K562 (cell line): ENCODE results near the gene MAST3. TPM values are rescaled to one million over a fixed set of nuclear protein-coding genes. Genes with fewer than 3 reads are reported as not detected.
A peak's percentile ranks its signal among the peaks of the same experiment; 100 is the strongest.

Experiments
- ATAC-seq: fragments of 200-7000 bp; cut with Tn5 transposase; 3 replicates; pipeline ENCODE4 v1.9.1; 2020; ENCODE audit warnings: moderate library complexity
- BruUV-seq: library from RNA; stranded (reverse); fragments of 400-500 nt; replicated peaks from 2 replicates; lab custom pipeline; 2021; lab: Mats Ljungman, UMichigan
- CTCF ChIA-PET: fragments of 300-600 bp; formaldehyde crosslinking; extraction: SDS; loops from one replicate; lab custom pipeline; 2021; ENCODE audit warnings: low intra/inter-chr PET ratio; lab: Yijun Ruan, JAX
- POLR2A ChIA-PET: fragments of 300-600, 350-650 bp; sonication (Branson Sonifier 250); formaldehyde crosslinking; extraction: SDS; loops from one replicate; lab custom pipeline; 2021; ENCODE audit warnings: antibody characterized with exemption, inconsistent platforms; lab: Yijun Ruan, JAX
- DNase-seq, 4 experiments: peaks; one replicate each; pipeline versions ENCODE4 v3.0.0 to v3.0.0-alpha.2; 2011 to 2018; ENCODE audit warnings: low spot score in 3 of 4, mixed read lengths in 3 of 4; ENCODE audit errors: extremely low read depth in 1 of 4
- FAIRE-seq: peaks from 2 replicates; lab custom pipeline; 2011; peaks lifted over from hg19 to GRCh38; lab: Jason Lieb, UNC
- H2AFZ ChIP-seq: 2 replicates; pipeline ENCODE4 v1.6.0; 2011; ENCODE audit warnings: low read depth, low read length, control low read depth, inconsistent platforms
- H3K27ac ChIP-seq: fragments of 200-600 bp; 3 replicates; pipeline ENCODE4 v1.8.0; 2011; ENCODE audit warnings: low read depth, mild to moderate bottlenecking, control low read depth, inconsistent platforms, low read length, moderate library complexity, mixed read lengths; ENCODE audit errors: extremely low read depth
- H3K27me3 ChIP-seq, 2 experiments: fragments of 300-600 bp in 1 of 2; 2 replicates in 1 of 2; 3 replicates in 1 of 2; pipeline versions ENCODE4 v1.6.0 to v1.8.0; 2011; ENCODE audit warnings: inconsistent platforms in 2 of 2, low read length in 2 of 2, mild to moderate bottlenecking in 1 of 2, mixed read lengths in 1 of 2, moderate library complexity in 1 of 2; ENCODE audit not compliant: control insufficient read depth in 2 of 2, insufficient read depth in 2 of 2
- H3K36me3 ChIP-seq: fragments of 300-600 bp; 3 replicates; pipeline ENCODE4 v1.8.0; 2011; ENCODE audit warnings: mild to moderate bottlenecking, low read length, inconsistent platforms; ENCODE audit not compliant: control insufficient read depth, insufficient read depth
- H3K4me1 ChIP-seq, 2 experiments: fragments of 200-600 bp in 1 of 2; replicated peaks in 1 of 2; 2 replicates in 1 of 2; 3 replicates in 1 of 2; pipeline versions ENCODE4 v1.5.1 to v1.8.0; 2011; ENCODE audit warnings: inconsistent platforms in 2 of 2, low read length in 2 of 2, mild to moderate bottlenecking in 1 of 2, mixed read lengths in 1 of 2, moderate library complexity in 1 of 2; ENCODE audit not compliant: control insufficient read depth in 2 of 2, insufficient read depth in 2 of 2
- H3K4me2 ChIP-seq: 2 replicates; pipeline ENCODE4 v1.6.1; 2011; ENCODE audit warnings: low read length, control low read depth, inconsistent platforms, mixed read lengths; ENCODE audit not compliant: insufficient read depth
- H3K4me3 ChIP-seq: fragments of 200-600 bp; sonication (generic), shearing (Covaris generic); 2 replicates; pipeline ENCODE4 v1.5.1; 2016; ENCODE audit warnings: control low read depth, inconsistent platforms
- H3K79me2 ChIP-seq: fragments of 200-600 bp; 3 replicates; pipeline ENCODE4 v1.8.0; 2011; ENCODE audit warnings: low read length, inconsistent platforms; ENCODE audit not compliant: control insufficient read depth, insufficient read depth
- H3K9ac ChIP-seq, 2 experiments: 2 replicates each; pipeline versions ENCODE4 v1.6.0 to v1.6.1; 2011; ENCODE audit warnings: low read depth in 2 of 2, low read length in 2 of 2, control low read depth in 1 of 2, inconsistent platforms in 1 of 2, mild to moderate bottlenecking in 1 of 2, mixed read lengths in 1 of 2; ENCODE audit not compliant: insufficient read depth in 1 of 2
- H3K9me1 ChIP-seq: one replicate; pipeline ENCODE4 v1.6.0; 2011; ENCODE audit warnings: inconsistent platforms, mild to moderate bottlenecking, low read length, moderate library complexity; ENCODE audit not compliant: control insufficient read depth, insufficient read depth
- H3K9me3 ChIP-seq: replicated peaks from 2 replicates; pipeline ENCODE4 v1.5.1; 2011; ENCODE audit warnings: low read depth, low read length, inconsistent platforms; ENCODE audit not compliant: control insufficient read depth, insufficient read depth
- H4K20me1 ChIP-seq: replicated peaks from 2 replicates; pipeline ENCODE4 v1.6.1; 2011; ENCODE audit warnings: low read length, inconsistent platforms, mixed read lengths; ENCODE audit not compliant: control insufficient read depth, insufficient read depth
- XRCC5 ChIP-seq: fragments of 200-400 bp; formaldehyde crosslinking; IDR thresholded peaks from 2 replicates; pipeline ENCODE4 v1.6.1; 2017; ENCODE audit warnings: low read depth, mild to moderate bottlenecking, low read length
- ZFX ChIP-seq: sonication (generic); formaldehyde crosslinking; IDR thresholded peaks from 2 replicates; pipeline ENCODE4 v1.8.0; 2022; ENCODE audit warnings: mild to moderate bottlenecking, missing genetic modification reagents, moderate library complexity
- ZNF644 ChIP-seq: fragments of 200-800 bp; sonication (Bioruptor generic); IDR thresholded peaks from 2 replicates; pipeline ENCODE4 v1.6.1; 2016; ENCODE audit warnings: low read depth, missing genetic modification characterization, missing compliant biosample characterization
- WGBS: fragments of 100-300 bp; shearing (Covaris generic); methylation state at CpG from one replicate; pipeline ENCODE4 v1.1.6; 2016; ENCODE audit warnings: low coverage, mixed read lengths; ENCODE audit not compliant: insufficient coverage; ENCODE audit errors: missing lambda C conversion rate; 5-methylcytosine and 5-hydroxymethylcytosine counted together
- in situ Hi-C: fragments of 300-500 bp; cut with MboI; formaldehyde crosslinking; loops from 4 replicates; pipeline ENCODE4 v1.15.0; 2018; ENCODE audit warnings: inconsistent platforms, mixed read lengths
- intact Hi-C: fragments of 100-400 bp; cut with micrococcal nuclease; formaldehyde crosslinking; loops from 2 replicates; pipeline ENCODE4 v1.14.2; 2022
- polyA plus RNA-seq, 8 experiments: library from polyadenylated mRNA; depleted of rRNA in 4 of 8; stranded (reverse) in 5 of 8; unstranded in 3 of 8; fragments of >200 nt; fragmentation: Nextera tagmentation in 2 of 8; fragmentation: Illumina TruSeq in 1 of 8; extraction: Ambion mirVana in 2 of 8; extraction: Trizol in 1 of 8; gene quantifications; 2 replicates each; pipeline versions ENCODE4 v1.2.1 to v1.2.3, GENCODE V29; 2011 to 2014; ENCODE audit warnings: inconsistent platforms in 1 of 8, missing spikeins in 1 of 8
- total RNA-seq, 7 experiments: library from RNA; depleted of rRNA in 6 of 7; stranded (reverse); fragments of >200 nt in 6 of 7; fragmentation: Illumina TruSeq in 2 of 7; extraction: Trizol in 2 of 7; gene quantifications; 2 replicates each; pipeline versions ENCODE4 v1.2.1 to v1.2.3, GENCODE V29; 2011 to 2021; ENCODE audit warnings: low replicate concordance in 1 of 7

Gene MAST3
- total and polyA plus RNA-seq, 9 of the 15 experiments (the other 6 are each of a cell fraction or from before 2014, with no cell fraction given): 0.94 to 9.9 (median 2.4) TPM

DNA sequence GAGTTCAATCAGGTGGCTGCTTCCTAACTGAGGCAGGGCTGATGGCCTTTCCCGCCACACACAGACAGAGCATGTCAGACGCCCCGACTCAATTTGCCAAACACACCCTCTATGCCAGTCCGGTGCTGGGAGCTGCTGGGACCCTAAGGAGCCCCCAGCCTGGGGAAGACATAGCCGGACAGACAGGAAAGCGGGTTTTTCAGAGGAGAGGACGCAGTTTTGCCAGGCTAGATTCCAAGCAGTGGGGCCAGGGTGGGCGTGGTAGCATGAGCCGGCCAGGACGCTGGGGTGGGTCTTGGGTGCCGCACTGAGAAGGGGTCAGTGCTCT lies 19.8 kb downstream of the MAST3 start:
- no peaks in the 10 kb centered on the region for H4K20me1 ChIP-seq
- peaks cover 14% of the 10 kb centered on the region; the same call in 2 of the 3 replicates for H3K79me2 ChIP-seq
- H2AFZ ChIP-seq: peak overlapping the region; percentile 57; the same call in 1 of the 2 replicates
- in situ Hi-C loops: no loop called here
- DNase-seq: no peak
- CTCF ChIA-PET: no interaction called here
- no peaks in the 10 kb centered on the region for H3K27me3 ChIP-seq
- no peaks in the 10 kb centered on the region for H3K9me1 ChIP-seq
- BruUV-seq: no TSS peak
- intact Hi-C loops: loop anchor here (10.0 kb wide), 1 partner anchor 207 kb away; the partner anchor contains the start of gene LSM4
- H3K4me2 ChIP-seq: peak overlapping the region; percentile 71
- H3K9ac ChIP-seq: peak overlapping the region; percentile 39 to 91; a peak in 3 of 4 replicates
- H3K4me3 ChIP-seq: peak overlapping the region; percentile 82
- H3K9me3 ChIP-seq: no peaks in the 10 kb centered on the region
- peaks cover 15 to 25% of the 10 kb centered on the region in 2 experiments; a peak in 4 of 5 replicates for H3K4me1 ChIP-seq
- POLR2A ChIA-PET: interaction anchor here (0.7 to 1.3 kb wide), 4 partner anchors 11 to 35 kb away, joined by 3 to 5 read pairs (median 4); partner anchors contain the start of gene PIK3R2
- FAIRE-seq: no peak
- WGBS: 30% methylated on average over 11 of the region's 11 CpGs
- peaks cover 12% of the 10 kb centered on the region; the same call in 1 of the 3 replicates for H3K36me3 ChIP-seq
- no peak for TF ChIP-seq ZNF644 (tag)
- TF ChIP-seq XRCC5: 0 out of 2 replicates have a peak, but pooled peaks have one; percentile 10
- TF ChIP-seq ZFX (CRISPR knock-in tag): 0 out of 2 replicates have a peak, but pooled peaks have one; percentile 15
- no peak for ATAC-seq
- peak overlapping the region; percentile 59; the same call in 2 of the 3 replicates for H3K27ac ChIP-seq
